Panc1 (cell line): Measurements from ENCODE around the gene YPEL1.

Source experiments
- CTCF ChIP-seq: fragments of 450-650 bp; IDR thresholded peaks from 2 replicates; pipeline ENCODE4 v1.5.1; 2017; ENCODE audit warnings: mild to moderate bottlenecking
- POLR2AphosphoS5 ChIP-seq: IDR thresholded peaks from 2 replicates; pipeline ENCODE4 v1.6.1; 2012; ENCODE audit warnings: mild to moderate bottlenecking, low read depth, low read length, moderate library complexity
- REST ChIP-seq, 2 experiments: IDR thresholded peaks; 2 replicates each; pipeline ENCODE4 v1.6.1; 2011 to 2012; ENCODE audit warnings: low read depth in 2 of 2, control low read depth in 1 of 2, low read length in 1 of 2, mild to moderate bottlenecking in 1 of 2, moderate library complexity in 1 of 2; ENCODE audit not compliant: insufficient read depth in 1 of 2
- SIN3A ChIP-seq: IDR thresholded peaks from 2 replicates; pipeline ENCODE4 v1.6.1; 2012; ENCODE audit warnings: low read depth, mild to moderate bottlenecking, low read length, moderate library complexity, borderline replicate concordance; ENCODE audit not compliant: insufficient read depth
- TCF7L2 ChIP-seq: IDR thresholded peaks from 2 replicates; pipeline ENCODE4 v1.6.1; 2011; ENCODE audit warnings: mild to moderate bottlenecking, low read depth, low read length, inconsistent platforms

- TF ChIP-seq CTCF, result no peak
- no peak for TF ChIP-seq REST (IDR thresholded peaks at IDR 0.05; ENCODE audit: insufficient read depth in 1 of 2, low read depth in 2 of 2, low read length in 1 of 2)
- TF ChIP-seq POLR2AphosphoS5, result no peak
- no peak for TF ChIP-seq TCF7L2
- no peak for TF ChIP-seq SIN3A
Observed at GRCh38 chr22:21711851-21712250, 23.7 kb downstream of the YPEL1 start.
